AG09319 (cell line): ENCODE measurements around the gene OGT.
"Not testable (repeated sequence)": the region's sequence is repeated elsewhere in the genome, so short reads cannot be mapped to it uniquely, and the experiment has no call there.

Experiments
- DNase-seq: peaks from one replicate; pipeline ENCODE4 v3.0.0-alpha.2; 2010; ENCODE audit warnings: low read depth; ENCODE audit errors: extremely low read depth
- TF ChIP-seq, protein P1 (sequence below): IDR thresholded peaks from 2 replicates; pipeline ENCODE4 v1.5.1; 2011; ENCODE audit warnings: low read depth, mild to moderate bottlenecking, inconsistent platforms, low read length, moderate library complexity

The OGT gene

DNA sequence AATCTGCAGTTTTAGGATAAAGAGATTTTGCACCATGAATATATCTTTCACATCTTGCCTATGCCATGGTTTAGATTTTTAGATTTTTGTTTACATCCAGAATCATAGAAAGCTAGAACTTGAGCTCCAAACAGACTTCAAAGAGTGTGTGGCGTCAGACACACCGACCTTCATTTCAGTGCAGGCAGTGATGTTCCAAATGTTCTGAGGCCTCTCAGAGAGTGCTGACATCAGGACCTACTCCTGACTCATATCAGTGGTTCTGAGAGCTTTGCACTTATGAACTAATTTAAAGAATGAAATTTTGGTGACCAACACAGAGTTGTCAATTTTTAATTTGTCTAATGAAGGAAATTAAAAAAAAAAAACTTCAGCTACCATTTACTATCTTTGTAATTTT, 67.1 kb downstream of the OGT start:
- TF ChIP-seq, protein P1, sequence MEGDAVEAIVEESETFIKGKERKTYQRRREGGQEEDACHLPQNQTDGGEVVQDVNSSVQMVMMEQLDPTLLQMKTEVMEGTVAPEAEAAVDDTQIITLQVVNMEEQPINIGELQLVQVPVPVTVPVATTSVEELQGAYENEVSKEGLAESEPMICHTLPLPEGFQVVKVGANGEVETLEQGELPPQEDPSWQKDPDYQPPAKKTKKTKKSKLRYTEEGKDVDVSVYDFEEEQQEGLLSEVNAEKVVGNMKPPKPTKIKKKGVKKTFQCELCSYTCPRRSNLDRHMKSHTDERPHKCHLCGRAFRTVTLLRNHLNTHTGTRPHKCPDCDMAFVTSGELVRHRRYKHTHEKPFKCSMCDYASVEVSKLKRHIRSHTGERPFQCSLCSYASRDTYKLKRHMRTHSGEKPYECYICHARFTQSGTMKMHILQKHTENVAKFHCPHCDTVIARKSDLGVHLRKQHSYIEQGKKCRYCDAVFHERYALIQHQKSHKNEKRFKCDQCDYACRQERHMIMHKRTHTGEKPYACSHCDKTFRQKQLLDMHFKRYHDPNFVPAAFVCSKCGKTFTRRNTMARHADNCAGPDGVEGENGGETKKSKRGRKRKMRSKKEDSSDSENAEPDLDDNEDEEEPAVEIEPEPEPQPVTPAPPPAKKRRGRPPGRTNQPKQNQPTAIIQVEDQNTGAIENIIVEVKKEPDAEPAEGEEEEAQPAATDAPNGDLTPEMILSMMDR = no peak
- DNase-seq = no peak

DNA sequence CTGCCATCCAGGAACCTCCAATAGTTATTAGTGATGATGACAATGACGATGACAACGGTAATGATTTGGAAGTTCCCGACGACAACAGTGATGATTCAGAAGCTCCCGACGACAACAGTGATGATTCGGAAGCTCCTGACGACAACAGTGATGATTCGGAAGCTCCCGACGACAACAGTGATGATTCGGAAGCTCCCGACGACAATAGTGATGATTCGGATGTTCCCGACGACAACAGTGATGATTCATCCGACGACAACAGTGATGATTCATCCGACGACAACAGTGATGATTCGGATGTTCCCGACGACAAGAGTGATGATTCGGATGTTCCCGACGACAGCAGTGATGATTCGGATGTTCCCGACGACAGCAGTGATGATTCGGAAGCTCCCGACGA, 70.7 kb downstream of the OGT start:
- TF ChIP-seq, protein P1 = no peak
- no peak for DNase-seq

DNA sequence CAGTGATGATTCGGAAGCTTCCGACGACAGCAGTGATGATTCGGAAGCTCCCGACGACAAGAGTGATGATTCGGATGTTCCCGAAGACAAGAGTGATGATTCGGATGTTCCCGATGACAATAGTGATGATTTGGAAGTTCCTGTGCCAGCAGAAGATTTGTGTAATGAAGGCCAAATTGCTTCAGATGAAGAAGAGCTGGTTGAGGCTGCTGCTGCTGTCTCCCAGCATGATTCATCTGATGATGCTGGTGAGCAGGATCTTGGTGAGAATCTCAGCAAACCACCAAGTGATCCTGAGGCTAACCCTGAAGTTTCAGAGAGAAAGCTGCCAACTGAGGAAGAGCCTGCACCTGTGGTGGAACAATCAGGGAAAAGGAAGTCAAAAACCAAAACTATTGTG, 71.2 kb downstream of the OGT start:
- TF ChIP-seq, protein P1 = no peak
- no peak for DNase-seq

GRCh38 chrX:71604796-71605568, 72.1 kb downstream of the OGT start:
- TF ChIP-seq, protein P1 = no peak
- DNase-seq = no peak

DNA sequence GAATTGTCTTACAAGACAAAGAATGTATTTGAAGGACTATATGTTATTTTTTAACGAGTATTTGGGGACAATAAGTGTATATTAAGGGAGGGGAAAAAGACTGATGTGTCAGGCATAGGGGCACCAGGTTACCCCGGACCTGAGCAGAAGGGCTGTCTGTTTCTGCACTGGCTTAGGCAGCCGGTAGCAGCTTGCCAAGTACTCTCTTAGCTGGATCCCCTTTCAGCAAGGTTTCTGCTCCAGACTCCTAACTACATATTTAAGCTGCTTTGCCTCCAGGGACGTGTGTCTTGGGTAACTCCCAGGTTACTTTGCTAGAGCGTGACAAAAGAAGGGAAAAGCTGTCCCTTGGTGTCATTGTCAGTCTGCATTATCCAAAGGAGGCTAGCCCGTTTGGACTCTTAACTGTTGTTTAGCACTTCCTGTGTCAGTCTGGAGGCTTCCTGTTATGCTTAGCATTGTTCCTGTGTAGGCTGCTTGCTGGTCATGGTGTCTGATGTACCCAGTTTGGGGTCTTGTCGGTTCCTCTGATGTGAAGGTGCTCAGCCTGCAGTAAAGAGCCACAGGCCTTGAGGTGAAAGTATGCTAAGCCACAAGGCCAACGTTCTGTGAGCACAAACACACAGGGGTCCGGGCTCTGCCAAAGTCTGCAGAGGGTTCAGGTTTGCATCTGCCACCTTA, 73.8 kb downstream of the OGT start:
- TF ChIP-seq, protein P1 = no peak
- no peak for DNase-seq

DNA sequence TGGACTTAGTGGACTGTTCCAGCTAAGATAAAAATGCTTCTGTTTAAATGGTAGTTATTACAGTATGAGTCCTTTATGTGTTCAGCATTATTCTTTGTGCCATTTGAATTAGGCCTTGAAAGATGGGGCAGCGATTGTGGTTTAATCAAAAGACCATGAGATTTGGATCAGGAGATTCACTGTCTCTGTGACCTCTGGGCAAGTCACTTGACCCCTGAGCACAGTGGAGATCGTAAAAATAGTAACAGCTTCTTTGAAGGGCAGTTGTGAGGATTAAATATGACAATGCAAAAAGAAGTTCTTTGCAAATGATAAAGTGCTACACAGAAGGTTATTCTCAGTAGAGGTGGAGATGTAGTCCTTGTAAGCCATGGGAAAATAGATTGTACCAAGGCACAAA, 74.6 kb downstream of the OGT start:
- DNase-seq = no peak
- TF ChIP-seq, protein P1 = no peak

DNA sequence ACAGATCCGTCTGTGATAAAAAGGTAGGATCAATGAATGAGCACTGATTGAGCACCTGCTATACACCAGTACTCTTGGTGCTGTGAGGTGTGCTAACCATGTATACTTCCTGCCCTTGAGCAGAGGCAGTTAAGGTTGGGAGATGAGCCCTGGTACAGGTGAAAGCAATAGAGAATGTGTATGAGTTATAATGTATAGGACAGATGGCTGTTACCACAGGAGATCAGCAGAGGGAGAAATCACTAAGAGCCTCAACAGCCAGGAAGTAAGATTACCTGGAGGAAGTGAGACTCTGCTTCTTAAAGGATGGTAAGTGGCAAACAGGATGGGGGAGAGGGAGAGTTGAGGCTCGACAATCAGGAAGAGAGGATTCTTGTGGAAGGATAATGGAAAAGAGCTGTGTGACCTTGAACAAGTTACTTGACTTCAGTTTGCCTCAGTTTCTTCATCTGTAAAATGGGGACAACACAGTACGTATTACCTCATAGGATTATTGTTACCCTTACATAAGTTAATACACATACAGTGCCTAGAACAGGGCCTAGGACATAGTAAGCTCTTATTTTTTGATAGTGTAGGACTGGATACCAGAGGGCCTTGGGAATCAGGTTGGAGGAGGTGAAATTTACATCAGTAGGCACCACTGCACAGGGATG, 76.3 kb downstream of the OGT start:
- no peak for DNase-seq

DNA sequence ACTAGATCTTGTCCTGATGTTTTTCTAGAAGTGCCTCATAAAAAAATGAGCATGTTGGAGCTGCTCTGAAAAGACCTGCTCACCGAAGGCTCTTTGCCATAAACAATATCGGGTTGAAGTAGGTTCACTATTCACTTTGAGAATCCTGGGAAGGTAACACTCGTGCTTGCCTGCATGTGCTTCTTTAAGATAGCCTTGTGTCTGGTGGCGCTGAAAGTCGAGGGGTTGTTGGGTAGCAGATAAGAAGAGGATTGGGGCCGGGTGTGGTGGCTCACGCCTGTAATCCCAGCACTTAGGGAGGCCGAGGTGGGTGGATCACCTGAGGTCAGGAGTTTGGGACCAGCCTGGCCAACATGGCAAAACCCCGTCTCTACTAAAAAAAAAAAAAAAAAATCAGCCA, 78.8 kb downstream of the OGT start:
- DNase-seq = not testable (repeated sequence)

More for the DNA sequence above, 76.3 kb downstream of the OGT start:
- TF ChIP-seq, protein P1 = no peak
